Activated B cell treated with CpG ODN at 0.5 μM for 24 hours (primary cell): ENCODE measurements around the gene TTN. TPM values are rescaled to one million over a fixed set of nuclear protein-coding genes. Genes with fewer than 3 reads are reported as not detected.

ENCODE experiments used
- ATAC-seq: fragments of 200-7000 bp; cut with Tn5 transposase; one replicate; pipeline ENCODE4 v1.10.0; 2021; ENCODE audit warnings: low read depth, mild to moderate bottlenecking, moderate library complexity
- CTCF ChIA-PET: fragments of 350-600 bp; sonication (Branson Sonifier 250); formaldehyde crosslinking; loops from one replicate; lab custom pipeline; 2021; ENCODE audit warnings: antibody characterized with exemption; lab: Charles Lee
- POLR2A ChIA-PET: fragments of 350-600 bp; sonication (Branson Sonifier 250); formaldehyde crosslinking; loops from one replicate; lab custom pipeline; 2021; ENCODE audit warnings: antibody characterized with exemption; lab: Charles Lee
- DNase-seq: peaks from one replicate; pipeline ENCODE4 v3.0.0; 2022
- H3K27ac Mint-ChIP-seq: one replicate; pipeline ENCODE4 v1.8.0; 2020; ENCODE audit warnings: mixed read lengths
- H3K27me3 Mint-ChIP-seq: one replicate; pipeline ENCODE4 v1.8.0; 2021; ENCODE audit warnings: mixed read lengths
- H3K36me3 Mint-ChIP-seq: one replicate; pipeline ENCODE4 v1.8.0; 2021; ENCODE audit warnings: low read depth, mixed read lengths
- H3K4me1 Mint-ChIP-seq: one replicate; pipeline ENCODE4 v1.8.0; 2021; ENCODE audit warnings: mixed read lengths
- H3K4me3 Mint-ChIP-seq: one replicate; pipeline ENCODE4 v1.8.0; 2020; ENCODE audit warnings: mild to moderate bottlenecking, mixed read lengths
- H3K9me3 Mint-ChIP-seq: one replicate; pipeline ENCODE4 v1.8.0; 2020; ENCODE audit warnings: mixed read lengths
- intact Hi-C: fragments of 100-400 bp; cut with micrococcal nuclease; formaldehyde crosslinking; loops from one replicate; pipeline ENCODE4 v1.15.1; 2024
- total RNA-seq: library from RNA; stranded (reverse); gene quantifications from 2 replicates; pipeline ENCODE4 v1.2.3, GENCODE V29; 2022
- TF ChIP-seq, protein P1 (sequence below): fragments of 200-600 bp; IDR thresholded peaks from one replicate; pipeline ENCODE4 v1.8.0; 2022; ENCODE audit warnings: antibody characterized with exemption, mild to moderate bottlenecking

Gene TTN
- total RNA-seq, 1 donor from 2014 or later: 40.0 TPM

DNA sequence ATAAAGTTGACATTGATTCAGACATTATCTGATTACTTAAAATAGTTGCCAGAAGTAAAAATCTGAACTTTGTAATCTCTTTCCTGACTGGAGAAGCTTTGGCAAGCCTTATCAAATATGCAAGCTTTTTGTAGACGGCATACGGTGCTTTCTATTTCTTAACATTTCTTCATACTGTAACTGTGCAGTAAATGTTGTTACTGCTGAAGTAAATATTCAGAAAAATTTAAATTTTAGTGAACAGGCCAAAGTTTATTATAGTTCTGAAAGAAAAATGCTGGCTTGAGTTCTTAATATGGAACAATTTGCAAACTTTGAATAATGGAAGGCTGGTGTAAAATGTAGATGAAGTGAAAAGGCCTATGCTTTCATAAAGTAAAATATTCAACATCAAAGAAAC is 1.8 kb downstream of the TTN start:
- TF ChIP-seq, protein P1, sequence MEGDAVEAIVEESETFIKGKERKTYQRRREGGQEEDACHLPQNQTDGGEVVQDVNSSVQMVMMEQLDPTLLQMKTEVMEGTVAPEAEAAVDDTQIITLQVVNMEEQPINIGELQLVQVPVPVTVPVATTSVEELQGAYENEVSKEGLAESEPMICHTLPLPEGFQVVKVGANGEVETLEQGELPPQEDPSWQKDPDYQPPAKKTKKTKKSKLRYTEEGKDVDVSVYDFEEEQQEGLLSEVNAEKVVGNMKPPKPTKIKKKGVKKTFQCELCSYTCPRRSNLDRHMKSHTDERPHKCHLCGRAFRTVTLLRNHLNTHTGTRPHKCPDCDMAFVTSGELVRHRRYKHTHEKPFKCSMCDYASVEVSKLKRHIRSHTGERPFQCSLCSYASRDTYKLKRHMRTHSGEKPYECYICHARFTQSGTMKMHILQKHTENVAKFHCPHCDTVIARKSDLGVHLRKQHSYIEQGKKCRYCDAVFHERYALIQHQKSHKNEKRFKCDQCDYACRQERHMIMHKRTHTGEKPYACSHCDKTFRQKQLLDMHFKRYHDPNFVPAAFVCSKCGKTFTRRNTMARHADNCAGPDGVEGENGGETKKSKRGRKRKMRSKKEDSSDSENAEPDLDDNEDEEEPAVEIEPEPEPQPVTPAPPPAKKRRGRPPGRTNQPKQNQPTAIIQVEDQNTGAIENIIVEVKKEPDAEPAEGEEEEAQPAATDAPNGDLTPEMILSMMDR: no peak
- no peak for ATAC-seq
- H3K27ac Mint-ChIP-seq: no peak overlapping the region
- POLR2A ChIA-PET: no interaction called here
- no peaks in the 10 kb centered on the region for H3K9me3 Mint-ChIP-seq
- intact Hi-C loops: no loop called here
- no peaks in the 10 kb centered on the region for H3K4me1 Mint-ChIP-seq
- no peak overlapping the region for H3K4me3 Mint-ChIP-seq
- no peaks in the 10 kb centered on the region for H3K27me3 Mint-ChIP-seq
- H3K36me3 Mint-ChIP-seq: peaks cover 8% of the 10 kb centered on the region
- DNase-seq: no peak
- CTCF ChIA-PET: interaction anchor here (1.5 kb wide), 1 partner anchor 9 kb away, joined by 3 read pairs; no protein-coding TSS in a partner anchor

DNA sequence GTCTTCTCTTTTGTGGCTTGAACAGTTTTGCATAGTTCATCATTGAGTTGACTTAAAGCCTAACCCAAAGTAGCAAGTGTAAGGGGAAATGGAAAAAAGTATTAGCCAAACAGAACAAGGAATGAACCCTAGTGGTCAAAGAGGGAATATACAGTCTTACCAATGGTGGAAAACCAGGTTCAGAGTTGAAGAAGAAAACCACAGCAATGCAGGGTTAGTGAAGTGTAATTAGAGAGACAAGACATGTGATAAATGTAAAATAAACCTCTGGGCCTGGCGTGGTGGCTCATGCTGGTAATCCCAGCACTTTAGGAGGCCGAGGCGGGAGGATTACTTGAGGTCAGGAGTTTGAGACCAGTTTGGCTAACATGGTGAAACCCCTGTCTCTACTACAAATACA is 2.4 kb downstream of the TTN start:
- H3K36me3 Mint-ChIP-seq: peaks cover 14% of the 10 kb centered on the region
- ChIA-PET POLR2A (no interaction called here), CTCF (interaction anchor here (0.6 to 1.5 kb wide), 3 partner anchors 10 to 23 kb away, joined by 3 read pairs; no protein-coding TSS in a partner anchor)
- no peak overlapping the region for H3K4me3 Mint-ChIP-seq
- H3K27me3 Mint-ChIP-seq: no peaks in the 10 kb centered on the region
- intact Hi-C loops: no loop called here
- no peaks in the 10 kb centered on the region for H3K4me1 Mint-ChIP-seq
- no peak for DNase-seq
- TF ChIP-seq, protein P1: no peak
- no peak overlapping the region for H3K27ac Mint-ChIP-seq
- H3K9me3 Mint-ChIP-seq: no peaks in the 10 kb centered on the region
- peak; percentile 21 for ATAC-seq

DNA sequence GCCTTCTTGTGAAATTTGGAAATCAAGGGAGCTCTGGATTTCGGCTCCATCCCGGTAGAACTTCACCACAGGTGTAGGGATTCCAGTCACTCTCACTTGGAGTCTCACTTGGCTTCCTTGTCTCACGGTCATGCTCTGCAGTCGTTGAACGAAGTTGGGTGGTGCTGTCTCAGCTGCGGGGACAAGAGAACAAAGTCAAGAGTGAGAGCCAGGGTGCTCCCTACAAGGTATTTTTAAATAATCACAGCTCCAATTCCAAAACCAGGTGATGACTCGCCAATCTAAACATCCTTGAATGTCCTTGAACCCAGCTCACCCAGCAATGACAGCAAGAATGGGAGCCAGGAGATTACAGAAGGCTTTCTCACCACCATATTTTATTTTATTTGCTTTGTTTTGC is 6.7 kb downstream of the TTN start:
- Mint-ChIP-seq H3K9me3 (no peaks in the 10 kb centered on the region), H3K27me3 (no peaks in the 10 kb centered on the region), H3K4me3 (no peak overlapping the region), H3K4me1 (no peaks in the 10 kb centered on the region), H3K27ac (no peak overlapping the region), H3K36me3 (peaks cover 25% of the 10 kb centered on the region)
- ATAC-seq (no peak), DNase-seq (no peak)
- TF ChIP-seq, protein P1: no peak
- ChIA-PET CTCF (interaction anchor here (2.4 kb wide), 1 partner anchor 329 kb away, joined by 6 read pairs; no protein-coding TSS in a partner anchor), POLR2A (no interaction called here)
- intact Hi-C loops: no loop called here

DNA sequence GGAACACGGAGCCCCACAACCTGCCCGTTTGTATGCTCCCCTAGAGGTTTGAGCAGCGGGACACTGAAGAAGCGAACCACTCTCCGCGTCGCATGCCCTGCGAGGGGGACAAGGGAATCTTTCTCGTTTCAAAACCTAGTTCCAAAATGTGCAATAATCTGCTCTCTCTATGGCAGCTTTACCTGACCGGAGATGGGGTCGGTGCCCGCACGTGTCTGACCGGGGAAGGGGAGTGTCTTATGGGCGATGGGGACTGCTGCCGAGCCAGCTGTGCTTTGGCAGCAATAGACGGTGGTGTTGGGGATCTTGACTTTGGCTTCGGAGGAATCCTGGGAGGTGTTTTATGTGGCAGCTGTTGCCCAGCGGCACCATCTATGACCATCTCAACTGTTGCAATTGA is 7.9 kb downstream of the TTN start:
- intact Hi-C loops: no loop called here
- TF ChIP-seq, protein P1: no peak
- H3K4me3 Mint-ChIP-seq: no peak overlapping the region
- H3K27me3 Mint-ChIP-seq: no peaks in the 10 kb centered on the region
- DNase-seq: no peak
- H3K4me1 Mint-ChIP-seq: no peaks in the 10 kb centered on the region
- H3K27ac Mint-ChIP-seq: no peak overlapping the region
- ChIA-PET CTCF (interaction anchor here (2.4 kb wide), 1 partner anchor 330 kb away, joined by 6 read pairs; no protein-coding TSS in a partner anchor), POLR2A (no interaction called here)
- no peak for ATAC-seq
- peaks cover 30% of the 10 kb centered on the region for H3K36me3 Mint-ChIP-seq
- no peaks in the 10 kb centered on the region for H3K9me3 Mint-ChIP-seq

DNA sequence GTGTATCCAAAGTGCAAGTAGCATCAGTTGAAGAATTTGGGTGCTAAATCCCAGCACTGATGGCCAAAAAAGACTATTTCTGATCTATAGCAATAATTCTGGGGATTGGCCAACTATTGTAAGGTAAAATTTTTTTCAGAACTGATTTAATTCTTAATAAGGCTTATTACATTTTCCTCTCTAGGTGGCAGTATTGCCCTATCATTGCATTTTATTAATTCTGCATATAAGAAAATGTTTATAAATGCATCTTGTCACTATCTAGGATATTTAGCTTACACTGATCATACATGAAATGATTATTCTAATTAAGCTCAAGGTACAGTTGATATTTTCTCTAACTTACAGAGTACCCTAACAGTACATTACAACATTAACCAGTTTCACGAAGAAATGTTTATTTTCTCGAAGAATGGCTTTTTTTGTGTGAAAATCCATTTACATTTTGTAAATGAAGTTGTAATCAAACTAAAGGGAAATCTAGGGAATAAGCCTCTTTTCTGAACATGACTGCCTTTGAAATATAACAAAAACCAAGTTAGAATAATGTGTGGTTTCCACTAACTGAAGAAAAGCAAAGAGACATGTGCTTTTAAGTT is 11.0 kb downstream of the TTN start:
- no peaks in the 10 kb centered on the region for H3K9me3 Mint-ChIP-seq
- ChIA-PET POLR2A (no interaction called here), CTCF (interaction anchor here (0.9 to 1.9 kb wide), 6 partner anchors 13 to 333 kb away, joined by 3 to 7 read pairs (median 5); no protein-coding TSS in a partner anchor)
- intact Hi-C loops: loop anchor here (1.0 to 2.0 kb wide), 6 partner anchors 119 to 955 kb away; no protein-coding TSS in a partner anchor
- ATAC-seq (no peak), DNase-seq (no peak)
- TF ChIP-seq, protein P1: no peak
- no peak overlapping the region for H3K4me3 Mint-ChIP-seq
- H3K36me3 Mint-ChIP-seq: peaks cover 51% of the 10 kb centered on the region
- no peaks in the 10 kb centered on the region for H3K27me3 Mint-ChIP-seq
- no peak overlapping the region for H3K27ac Mint-ChIP-seq
- no peaks in the 10 kb centered on the region for H3K4me1 Mint-ChIP-seq
